Loucy (cell line): ENCODE measurements around the gene CHMP1A.

Source experiments
- EZH2phosphoT487 ChIP-seq: fragments of 200-600 bp; IDR thresholded peaks from 2 replicates; pipeline ENCODE4 v1.6.1; 2018; ENCODE audit warnings: antibody characterized with exemption, mild to moderate bottlenecking, moderate library complexity, borderline replicate concordance
- TF ChIP-seq, protein P1 (sequence below): fragments of 200-600 bp; sonication (generic); conservative IDR thresholded peaks from 2 replicates; pipeline ENCODE4 v1.5.1; 2014; ENCODE audit warnings: mild to moderate bottlenecking, antibody characterized with exemption, low read length

DNA sequence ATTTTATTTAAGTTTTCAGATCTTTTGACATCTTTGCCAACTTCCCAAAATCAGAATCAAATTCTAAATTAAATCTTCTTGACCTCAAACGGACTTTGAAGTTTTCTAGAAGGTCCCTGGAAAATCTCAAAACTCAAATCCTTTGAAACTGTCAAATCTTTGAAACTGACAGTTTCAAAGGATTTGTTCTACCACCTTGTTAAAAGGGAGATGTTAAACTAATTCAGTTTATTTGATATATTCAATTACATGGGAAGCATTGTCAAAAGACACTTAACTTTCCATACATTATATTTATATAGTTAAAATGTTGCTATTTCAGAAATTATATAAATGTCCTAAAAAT, 47.4 kb downstream of the CHMP1A start:
- TF ChIP-seq, protein P1, sequence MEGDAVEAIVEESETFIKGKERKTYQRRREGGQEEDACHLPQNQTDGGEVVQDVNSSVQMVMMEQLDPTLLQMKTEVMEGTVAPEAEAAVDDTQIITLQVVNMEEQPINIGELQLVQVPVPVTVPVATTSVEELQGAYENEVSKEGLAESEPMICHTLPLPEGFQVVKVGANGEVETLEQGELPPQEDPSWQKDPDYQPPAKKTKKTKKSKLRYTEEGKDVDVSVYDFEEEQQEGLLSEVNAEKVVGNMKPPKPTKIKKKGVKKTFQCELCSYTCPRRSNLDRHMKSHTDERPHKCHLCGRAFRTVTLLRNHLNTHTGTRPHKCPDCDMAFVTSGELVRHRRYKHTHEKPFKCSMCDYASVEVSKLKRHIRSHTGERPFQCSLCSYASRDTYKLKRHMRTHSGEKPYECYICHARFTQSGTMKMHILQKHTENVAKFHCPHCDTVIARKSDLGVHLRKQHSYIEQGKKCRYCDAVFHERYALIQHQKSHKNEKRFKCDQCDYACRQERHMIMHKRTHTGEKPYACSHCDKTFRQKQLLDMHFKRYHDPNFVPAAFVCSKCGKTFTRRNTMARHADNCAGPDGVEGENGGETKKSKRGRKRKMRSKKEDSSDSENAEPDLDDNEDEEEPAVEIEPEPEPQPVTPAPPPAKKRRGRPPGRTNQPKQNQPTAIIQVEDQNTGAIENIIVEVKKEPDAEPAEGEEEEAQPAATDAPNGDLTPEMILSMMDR = no peak
- TF ChIP-seq EZH2phosphoT487 = no peak
